GM18498 (cell line): ENCODE results near the gene DENND1A.

Source experiments
- ATAC-seq: cut with Tn5 transposase; IDR thresholded peaks from one replicate; pipeline ENCODE4 v1.9.1; 2021; ENCODE audit warnings: mild to moderate bottlenecking, moderate library complexity; ENCODE audit not compliant: unreplicated experiment

The DENND1A gene

DNA sequence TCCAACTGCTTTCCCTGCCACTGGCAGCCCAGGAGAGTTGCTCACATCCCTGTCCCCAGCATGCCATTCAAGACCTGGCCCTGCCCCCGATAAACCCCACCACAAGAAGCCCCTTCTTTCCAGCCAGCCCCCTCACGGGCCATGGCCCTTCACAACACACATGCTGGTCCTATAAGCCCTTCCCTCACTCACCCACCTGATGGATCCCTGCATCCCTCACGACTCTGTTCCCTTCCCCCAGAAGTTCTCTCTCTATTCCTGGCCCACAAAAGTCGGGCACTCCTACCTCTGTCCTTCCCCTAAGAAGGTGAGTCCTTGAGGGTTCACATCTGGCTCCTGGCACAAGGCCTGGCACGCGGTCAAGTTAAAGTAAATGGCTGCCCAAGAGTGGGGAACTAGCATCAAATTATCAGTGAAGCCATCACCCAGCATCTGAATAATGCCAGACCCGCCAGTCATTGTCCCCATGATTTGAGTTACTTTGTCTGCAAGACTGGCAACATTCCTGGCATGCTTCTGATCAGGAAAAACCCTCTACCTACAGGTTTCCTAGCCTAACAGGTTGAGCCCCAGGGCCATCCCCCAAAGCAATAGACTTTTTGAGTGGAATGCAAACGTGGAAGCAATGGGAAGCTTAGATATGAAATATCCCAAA lies 508.0 kb downstream of the DENND1A start:
- no peak for ATAC-seq

DNA sequence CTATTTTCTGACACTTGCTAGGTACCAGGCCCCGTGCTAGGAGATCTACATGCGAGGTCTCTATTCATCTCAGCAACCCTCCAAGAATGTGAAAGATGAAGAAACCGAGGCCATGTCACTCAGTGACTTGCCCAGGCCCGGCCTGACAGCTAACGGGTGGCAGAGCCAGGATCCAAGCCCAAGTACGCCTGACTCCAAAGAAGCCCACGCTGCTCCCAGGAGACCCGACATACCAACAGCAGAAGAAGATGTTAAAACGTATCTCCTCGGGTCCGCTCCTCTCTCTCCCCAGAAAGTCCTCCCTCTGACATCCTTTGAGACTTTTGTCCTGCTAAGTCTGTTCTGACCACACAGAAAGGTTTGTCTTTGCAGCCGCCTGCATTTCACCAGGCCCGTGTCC lies 508.7 kb downstream of the DENND1A start:
- ATAC-seq: no peak

DNA sequence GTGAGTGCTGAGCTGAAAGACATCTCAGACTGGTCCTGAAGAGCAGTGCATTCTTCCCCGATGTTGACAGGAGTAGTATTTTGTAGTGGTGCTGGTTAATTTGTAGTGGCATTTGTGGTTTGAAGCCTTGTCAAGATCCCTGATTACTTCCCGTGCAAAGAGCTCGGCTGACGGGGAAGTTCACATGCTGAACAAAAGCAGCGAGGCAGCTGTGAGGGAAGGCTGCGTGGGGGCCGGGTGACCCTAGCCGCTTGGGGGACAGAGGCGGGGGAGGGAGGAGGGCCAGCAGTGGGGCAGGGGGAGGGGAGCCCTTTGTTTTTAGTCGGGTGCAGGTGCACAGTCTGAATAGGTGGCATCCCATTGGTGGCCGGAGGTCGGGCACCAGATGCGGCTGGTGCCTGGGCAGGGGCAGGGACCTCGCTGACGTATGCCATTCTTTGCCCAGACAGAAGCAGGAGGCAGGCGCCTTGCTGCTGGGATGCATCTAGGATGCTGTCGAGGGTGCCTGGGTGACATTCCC lies 509.3 kb downstream of the DENND1A start:
- no peak for ATAC-seq

DNA sequence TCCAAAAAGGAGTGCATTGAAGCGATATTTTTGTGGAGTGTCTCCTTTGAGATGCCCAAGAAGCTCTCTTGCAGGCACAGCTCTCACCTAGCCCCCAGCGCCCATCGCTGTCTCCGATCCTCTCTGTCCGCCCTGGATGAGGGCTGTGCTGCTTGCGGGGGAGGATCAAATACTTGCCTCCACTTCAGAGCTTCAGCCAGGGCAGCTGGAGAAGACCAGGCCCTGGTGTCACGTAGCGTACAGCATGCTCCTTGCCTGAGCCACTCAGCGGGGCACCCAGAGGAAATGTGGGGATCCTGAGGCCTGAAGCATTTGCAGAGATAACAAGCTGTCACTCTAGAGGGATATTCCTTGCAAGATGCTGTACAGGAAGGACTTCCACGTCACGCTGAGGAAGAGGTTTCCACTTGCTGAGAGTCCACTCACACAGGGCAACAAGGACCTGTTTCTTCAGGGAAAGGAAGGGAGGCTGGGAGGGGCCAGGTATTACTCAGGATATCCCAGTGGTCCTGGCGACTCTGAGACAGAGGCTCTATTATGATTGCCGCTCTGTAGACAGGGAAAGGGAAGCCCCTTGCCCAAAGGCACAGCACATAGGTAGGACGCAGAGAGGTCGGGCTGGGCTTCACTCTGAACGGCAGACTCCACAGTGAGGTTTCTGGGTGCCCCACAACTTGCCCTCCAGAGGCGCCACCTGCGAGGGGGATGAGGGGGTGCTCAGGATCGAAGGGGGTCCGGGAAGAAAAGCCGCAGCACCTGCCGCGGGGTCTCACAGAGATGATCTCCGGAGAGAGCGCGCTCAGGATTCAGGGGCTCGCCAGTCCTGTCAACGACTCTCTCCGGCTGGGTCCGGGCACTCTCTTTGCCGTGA lies 510.0 kb downstream of the DENND1A start:
- no peak for ATAC-seq

DNA sequence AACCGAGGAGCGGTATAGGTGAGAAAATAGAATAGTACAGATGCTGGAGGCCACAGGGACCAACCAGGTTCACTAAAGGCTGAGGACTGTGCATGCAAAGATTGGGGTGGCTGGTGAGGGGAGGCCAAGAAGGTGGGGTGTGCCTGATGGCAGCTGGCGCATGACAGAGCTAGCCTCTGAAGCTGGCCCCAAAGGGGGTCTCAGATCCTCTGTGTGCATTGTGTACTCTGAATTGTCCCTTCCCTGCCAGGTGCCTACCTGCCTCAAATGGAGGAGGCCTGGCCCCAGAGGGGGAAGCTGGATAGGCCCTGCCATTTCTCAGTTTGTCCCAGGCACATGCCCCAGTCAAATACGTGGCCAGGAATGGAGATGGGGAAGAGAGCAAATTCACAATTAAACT lies 510.8 kb downstream of the DENND1A start:
- no peak for ATAC-seq

DNA sequence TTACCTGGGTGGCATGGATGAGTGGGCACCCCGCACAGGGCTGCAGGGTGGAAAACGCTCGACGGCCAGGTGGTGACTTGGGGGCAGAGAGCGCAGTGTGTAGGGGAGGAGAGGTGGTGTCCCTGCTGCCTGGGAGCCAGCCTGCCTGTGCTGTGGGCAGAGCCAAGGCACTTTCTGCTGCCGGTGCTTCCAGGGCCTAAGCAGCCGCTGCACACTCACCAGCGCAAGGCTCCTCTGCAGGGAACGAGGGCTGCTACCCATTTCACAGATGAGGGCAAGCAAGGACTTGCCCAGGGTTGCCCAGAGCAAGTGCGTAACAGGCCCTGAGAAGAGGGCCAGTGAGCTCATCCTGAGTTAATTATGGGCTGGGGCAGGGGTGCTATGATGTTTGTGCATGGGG lies 511.4 kb downstream of the DENND1A start:
- ATAC-seq: no peak

DNA sequence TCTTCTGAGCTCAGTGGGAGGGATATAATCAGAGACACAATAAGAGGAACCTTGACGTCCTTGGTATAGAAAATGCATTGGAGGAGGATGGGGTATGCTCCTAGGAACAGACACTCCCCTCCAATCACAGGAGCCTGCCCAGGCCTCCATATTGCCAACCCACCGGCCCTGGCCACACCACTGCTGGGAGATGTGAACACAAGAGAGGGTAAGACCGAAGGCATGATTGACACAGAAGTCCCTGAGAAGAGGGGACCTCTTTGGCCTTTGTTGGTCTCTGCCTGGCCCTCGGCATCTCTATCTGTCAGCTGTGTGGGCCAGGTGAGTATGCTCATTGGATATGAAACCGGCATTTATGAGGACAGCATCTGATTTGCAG lies 511.9 kb downstream of the DENND1A start:
- no peak for ATAC-seq

DNA sequence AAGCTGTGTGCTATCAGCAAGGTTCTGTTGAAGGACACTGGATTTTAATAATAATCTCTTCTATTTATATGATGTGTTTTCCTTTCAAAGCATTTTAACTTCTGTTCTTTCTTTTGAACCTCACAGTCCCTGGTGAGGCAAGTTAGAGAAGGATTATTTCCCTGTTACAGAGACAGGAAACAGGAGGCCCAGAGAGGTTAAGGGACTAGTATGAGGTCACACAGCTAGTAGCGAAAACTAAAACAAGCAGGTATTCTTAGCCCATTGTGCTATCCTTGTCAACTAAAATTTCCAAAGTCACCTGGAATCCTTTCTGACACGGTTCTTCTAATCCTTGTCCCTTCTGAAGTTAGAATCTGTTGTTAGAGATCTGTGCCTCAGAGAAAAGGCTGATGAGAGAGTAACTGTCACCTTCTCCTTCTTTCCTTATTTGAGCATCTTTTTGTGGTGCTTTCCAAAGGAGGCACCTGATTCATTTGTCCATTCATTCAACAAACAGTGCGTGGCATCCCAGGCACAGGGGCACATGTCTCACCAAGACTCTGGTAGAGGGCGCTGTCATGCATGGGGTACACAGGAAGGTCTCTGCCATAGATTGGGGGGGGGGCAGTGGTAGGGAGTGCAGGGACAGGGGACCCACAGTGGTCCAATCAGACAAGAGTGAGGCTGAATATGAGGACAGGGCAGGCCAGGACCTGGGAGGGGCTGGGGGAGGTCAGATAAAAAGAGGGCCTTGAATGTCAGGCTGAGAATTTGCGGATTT lies 512.5 kb downstream of the DENND1A start:
- no peak for ATAC-seq

DNA sequence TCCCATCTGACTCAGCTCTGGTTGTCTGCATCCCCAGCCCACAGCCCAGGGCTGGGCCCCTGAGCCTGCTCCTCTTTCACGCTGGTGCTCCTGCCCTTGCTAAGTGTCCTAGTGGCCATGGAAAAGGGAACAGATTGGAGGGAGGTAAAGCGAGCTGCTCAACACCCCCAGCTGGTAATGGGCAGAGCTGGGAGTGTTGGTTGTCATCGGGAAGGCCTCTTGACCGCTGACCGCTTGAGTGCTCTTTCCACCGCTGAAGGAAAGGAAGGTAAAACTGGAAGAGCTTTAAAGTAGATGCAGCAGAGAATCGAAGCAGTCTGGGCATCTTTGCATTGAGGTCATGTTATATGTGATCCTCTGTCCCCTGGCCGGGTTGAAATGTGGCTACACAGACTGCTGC lies 513.8 kb downstream of the DENND1A start:
- no peak for ATAC-seq

DNA sequence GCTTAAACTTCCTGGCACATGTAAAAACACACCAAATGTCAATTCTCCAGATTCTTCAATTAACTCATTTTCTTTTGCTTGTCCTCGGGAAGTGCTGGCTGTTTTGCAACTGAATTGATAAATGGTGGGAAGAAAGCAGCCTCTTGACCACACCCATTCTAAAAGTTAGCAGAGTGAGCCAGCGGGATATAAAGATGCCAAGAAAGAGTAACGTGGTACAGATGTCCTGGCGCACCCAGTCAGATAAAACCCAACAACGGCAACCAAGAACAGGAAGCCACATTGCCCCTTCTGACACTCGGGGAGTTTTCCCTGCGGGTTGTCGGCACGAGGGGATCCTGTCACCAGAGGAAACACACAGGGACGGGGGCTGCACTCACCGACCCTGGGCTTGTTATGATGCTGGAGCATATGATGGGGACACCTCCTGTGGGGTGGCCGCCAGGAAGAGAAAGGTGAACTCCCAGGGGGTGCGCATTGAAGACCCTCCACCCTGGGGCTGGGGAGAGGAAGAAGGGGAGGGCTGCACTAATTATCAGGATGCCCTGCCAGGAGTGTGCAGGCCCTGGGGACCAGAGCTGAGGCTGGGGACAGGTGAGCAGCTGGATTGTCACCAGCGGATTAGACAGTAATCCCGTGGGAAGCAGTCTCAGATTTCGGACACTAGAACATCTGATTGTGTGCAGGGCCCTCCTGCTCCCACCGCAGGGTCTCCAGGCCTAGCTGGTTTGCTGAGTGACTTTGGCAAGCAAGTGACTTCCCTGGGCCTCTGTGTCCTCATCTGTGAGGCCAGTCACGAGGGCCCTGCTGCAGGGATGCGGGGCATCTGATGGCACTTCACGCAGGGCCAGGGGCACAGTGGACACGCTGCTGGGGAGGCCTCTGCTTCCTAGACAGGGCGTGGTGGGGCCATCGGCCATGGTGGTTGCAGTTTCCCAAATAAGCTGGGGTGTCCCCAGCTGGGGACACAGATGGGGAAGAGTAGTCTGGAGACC lies 514.7 kb downstream of the DENND1A start:
- no peak for ATAC-seq

DNA sequence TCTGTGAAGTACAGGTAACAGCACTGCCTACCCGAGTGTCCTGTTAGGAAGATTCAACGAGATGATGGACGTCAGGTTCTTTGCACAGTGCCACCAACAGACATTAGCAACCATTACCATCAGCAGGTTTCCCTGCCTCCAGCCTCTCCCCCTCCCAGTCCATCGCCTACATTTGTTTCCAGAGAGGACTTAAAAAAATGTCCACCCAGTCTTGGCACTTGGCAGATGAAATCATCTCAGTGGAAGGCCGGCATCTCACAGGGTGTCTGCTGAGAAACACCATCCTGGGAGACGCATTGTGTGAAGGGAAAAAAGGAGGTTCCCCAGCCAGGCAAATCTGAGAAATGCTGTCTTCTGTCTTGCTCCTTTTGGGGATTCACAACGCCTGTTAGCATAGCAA lies 515.7 kb downstream of the DENND1A start:
- ATAC-seq: no peak

DNA sequence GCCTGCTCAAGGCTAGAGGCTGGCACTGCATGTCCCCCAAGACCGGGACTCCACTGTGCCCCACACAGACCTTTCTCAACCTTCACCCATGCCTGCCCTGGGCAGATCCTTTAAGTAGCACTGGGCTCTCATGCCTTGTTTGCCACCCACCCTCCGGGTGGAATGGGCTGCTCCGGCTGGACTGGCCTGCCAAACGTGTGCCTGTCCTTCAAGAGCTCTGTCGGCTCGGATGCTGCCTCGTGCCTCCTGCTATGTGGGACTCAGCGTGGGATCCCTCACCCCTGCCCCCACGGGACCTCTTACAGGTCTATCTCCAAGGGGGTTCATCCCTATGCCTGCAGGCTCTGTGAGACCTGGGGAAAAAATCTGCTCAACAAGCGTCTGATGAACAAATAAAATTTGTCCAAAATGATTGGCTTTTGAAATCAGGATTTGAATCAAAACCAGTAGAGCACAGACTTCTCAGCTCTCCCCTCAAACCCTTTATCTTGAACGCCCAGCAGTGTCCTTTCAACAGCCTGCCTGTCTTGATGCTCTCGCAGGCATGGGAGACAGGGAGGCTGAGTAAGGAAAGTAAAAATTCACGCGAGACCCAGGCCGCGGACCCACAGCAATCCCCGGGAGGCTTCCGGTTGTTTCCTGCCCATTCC lies 517.6 kb downstream of the DENND1A start:
- no peak for ATAC-seq

DNA sequence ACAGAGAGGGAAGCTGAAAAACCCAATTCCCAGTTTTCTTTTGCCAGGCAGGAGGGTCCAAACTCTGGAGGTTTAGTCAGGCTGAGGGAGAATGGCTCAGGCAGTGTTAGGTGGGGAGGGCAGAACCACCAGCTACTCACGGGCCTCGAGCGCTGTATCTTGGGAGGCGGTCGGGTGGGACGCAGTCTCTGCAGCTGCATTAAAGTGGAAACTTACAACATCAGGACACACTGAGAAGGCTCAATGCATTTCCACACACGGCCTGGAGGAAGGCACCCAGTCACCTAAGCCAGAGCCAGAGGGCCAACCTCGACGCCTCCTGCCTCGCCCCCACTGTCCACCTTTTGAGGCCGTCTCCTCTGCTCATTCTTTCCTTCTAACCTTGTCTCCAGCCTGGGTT lies 518.3 kb downstream of the DENND1A start:
- ATAC-seq: no peak

DNA sequence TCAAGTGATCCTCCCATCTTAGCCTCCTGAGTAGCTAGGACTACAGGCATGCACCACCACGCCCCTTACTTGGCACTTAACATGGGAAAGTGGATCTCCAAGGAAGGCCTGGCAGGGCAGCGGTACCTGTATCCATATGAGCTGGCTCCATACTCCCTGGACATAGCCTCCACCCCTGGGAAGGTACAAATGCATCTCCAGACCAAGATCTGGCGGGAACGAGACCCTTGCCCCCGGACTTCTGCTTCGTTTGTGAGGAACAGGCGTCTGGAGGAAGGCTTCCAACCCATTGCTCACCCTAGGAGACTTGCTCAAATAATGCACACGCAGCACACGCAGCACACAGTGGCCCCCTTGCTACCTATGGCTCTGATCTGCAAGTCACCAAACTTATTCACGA lies 518.7 kb downstream of the DENND1A start:
- ATAC-seq: no peak

DNA sequence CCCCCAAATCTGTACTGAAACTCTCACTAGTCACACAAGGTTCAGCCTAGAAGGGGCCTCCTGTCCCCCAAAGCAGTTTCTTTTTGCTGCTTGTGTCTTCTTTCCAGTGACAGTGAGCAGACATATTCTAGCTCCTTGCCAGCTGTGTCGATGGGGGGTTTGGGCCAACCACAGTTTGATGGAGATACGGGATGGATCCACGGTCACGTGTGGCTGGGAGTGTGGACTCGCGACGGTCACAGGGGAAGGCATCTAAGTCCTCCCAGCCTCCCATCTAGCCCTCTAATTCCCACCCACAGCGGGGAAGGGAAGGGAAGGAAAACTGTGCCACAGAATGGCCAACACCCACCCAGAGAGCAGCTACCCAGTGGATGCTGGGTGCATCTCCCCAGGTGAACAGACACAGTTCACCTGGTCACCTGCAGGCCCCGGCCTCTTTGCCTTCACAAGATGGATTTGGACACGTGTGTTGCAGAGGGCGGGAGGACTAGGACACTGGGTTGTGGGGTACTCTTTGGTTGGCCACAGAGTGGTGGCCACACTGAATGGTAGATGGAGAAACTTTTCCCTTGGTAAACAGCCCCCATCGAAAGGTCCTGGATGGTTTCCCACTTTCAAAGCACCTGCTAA lies 519.5 kb downstream of the DENND1A start:
- ATAC-seq: no peak

DNA sequence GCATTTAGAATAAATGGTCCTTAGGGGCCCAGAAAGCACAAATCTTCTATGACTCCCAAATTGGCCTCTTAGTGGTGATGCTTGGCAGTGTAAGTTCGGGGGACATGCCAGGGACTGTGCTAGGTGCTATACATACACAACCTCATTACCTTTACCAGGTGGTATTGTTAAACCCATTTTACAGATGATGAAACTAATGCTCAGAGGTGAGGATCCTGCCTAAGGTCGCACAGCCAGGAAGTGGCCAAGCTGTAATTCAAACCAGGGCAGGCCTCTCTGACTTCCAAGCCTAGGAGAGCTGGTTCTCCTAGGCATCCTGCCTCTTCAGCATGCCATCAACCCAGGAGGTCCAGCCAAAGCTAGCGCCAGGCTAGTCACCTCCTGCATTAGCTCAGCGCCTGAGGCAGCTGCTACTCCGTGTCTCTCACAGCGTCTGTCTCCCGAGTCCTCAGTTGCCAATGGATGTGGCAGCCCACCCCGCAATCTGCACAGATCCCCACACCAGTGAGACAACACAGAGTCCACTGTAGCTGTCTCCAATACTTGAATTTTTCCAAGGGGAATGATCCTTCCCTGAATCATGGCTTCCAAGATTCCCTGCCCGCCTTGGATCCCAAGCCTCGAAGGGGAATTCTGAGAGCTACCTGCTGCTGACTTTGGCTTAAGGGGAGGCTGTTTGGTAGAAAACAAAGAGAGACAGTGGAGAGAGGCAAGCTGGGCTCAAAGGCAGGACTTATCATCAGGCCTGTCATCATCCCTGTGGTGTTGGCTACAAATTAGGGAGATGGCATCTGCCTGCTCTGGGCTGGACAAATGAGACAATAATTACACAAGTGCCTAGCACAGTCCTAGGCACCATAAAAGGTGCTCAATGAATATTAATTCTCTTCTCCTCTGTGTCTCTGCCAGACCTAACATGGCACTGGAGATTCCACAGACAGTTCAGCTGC lies 521.3 kb downstream of the DENND1A start:
- no peak for ATAC-seq

DNA sequence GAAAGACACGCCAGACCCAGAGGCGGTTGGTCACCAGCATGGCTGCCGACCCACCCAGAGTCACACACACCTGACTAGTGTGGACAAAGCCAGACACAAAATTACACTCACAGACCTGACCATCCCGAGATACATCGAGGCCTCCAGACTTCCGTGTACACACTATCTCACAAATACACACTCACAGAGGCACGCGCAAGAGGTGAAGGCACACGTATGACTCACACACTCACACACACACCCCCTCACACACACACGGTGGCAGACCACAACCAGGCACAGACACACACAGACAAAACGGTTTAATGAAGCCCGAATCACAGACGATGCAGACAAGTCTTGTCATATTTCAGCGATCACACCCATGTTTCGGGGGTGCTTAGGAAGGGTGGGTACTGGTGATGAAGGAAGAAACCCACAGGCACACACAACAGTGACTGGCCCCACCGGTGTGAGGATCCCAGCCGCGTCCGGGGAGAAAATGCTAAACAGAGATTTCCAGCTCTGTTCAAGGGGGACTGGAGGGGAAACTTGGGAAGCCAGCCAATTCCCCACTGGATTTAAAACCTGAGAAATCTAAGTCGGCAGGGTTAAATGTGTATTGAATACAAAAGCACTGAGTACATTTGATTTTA lies 522.6 kb downstream of the DENND1A start:
- no peak for ATAC-seq

DNA sequence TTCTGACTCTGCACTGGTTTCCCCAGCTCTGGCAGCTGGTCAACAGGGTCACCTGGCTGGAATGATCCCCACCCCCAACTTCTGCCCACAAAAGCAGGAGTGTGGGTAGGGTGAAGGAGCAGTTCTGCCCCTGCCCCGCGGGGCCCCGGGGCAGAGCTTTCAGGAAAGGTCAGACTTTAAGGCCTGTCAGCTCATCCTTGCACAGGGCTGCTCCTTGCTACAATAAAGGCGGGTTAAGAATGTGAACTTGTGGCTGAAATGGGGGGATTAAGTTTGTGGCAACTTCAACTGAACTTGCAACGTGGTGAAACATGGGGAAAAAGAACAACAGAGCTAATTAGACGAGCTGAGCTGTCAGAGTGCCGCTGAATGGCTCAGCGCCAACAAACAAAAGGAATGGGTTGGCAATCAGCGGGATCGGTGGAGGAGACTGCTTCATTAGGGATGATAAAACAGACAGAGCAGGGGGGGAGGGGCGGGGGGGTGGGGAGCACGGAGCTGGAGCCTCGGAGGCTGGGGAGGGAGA lies 523.2 kb downstream of the DENND1A start:
- ATAC-seq: no peak
